HCT116 (cell line): Measurements from ENCODE around the gene PRR35. TPM values are rescaled to one million over a fixed set of nuclear protein-coding genes. Genes with fewer than 3 reads are reported as not detected.

Experiments
- ATAC-seq: fragments of 200-7000 bp; cut with Tn5 transposase; 2 replicates; pipeline ENCODE4 v1.9.1; 2020; ENCODE audit warnings: mild to moderate bottlenecking, moderate library complexity
- BruUV-seq: library from RNA; stranded (reverse); fragments of 400-500 nt; replicated peaks from 2 replicates; lab custom pipeline; 2021; lab: Mats Ljungman, UMichigan
- CTCF ChIA-PET: fragments of 300-600 bp; sonication (Branson Sonifier 250); formaldehyde crosslinking; loops from one replicate; lab custom pipeline; 2021; ENCODE audit warnings: antibody characterized with exemption; lab: Charles Lee
- POLR2A ChIA-PET: fragments of 300-600, 350-600 bp; sonication (Branson Sonifier 250); formaldehyde crosslinking; loops from one replicate; lab custom pipeline; 2021; ENCODE audit warnings: antibody characterized with exemption; lab: Charles Lee
- RAD21 ChIA-PET, 2 experiments: fragments of 300-600 bp; sonication (Branson Sonifier 250); formaldehyde crosslinking; loops; one replicate each; lab custom pipeline; 2023; ENCODE audit warnings: low total read pairs in 2 of 2; ENCODE audit not compliant: uncharacterized antibody in 2 of 2, unreplicated experiment in 2 of 2, low non-redundant PET in 1 of 2; lab: Charles Lee
- DNase-seq: peaks from one replicate; pipeline ENCODE4 v3.0.0-alpha.2; 2010; ENCODE audit warnings: low read depth, low spot score
- H2AFZ ChIP-seq: fragments of 200-600 bp; shearing (Covaris generic), sonication (generic); 2 replicates; pipeline ENCODE4 v1.6.1; 2017; ENCODE audit warnings: low read depth, mixed run types, mixed read lengths, antibody characterized with exemption, low read length; ENCODE audit not compliant: poor library complexity, severe bottlenecking
- H3K27ac ChIP-seq: 2 replicates; pipeline ENCODE4 v1.5.1; 2012; ENCODE audit warnings: low read depth, low read length
- H3K27me3 ChIP-seq: fragments of 200-600 bp; sonication (generic); 2 replicates; pipeline ENCODE4 v1.6.1; 2016; ENCODE audit warnings: mixed run types, low read length, mixed read lengths; ENCODE audit not compliant: insufficient read depth
- H3K36me3 ChIP-seq, 2 experiments: fragments of 200-500 bp in 1 of 2; fragments of 200-600 bp in 1 of 2; sonication (Bioruptor generic) in 1 of 2; sonication (generic) in 1 of 2; 2 replicates each; pipeline versions ENCODE4 v1.5.1 to v1.6.1; 2014 to 2016; ENCODE audit warnings: low read length in 2 of 2, inconsistent platforms in 1 of 2, mixed read lengths in 1 of 2, mixed run types in 1 of 2; ENCODE audit not compliant: insufficient read depth in 2 of 2, control insufficient read depth in 1 of 2
- H3K4me1 ChIP-seq, 2 experiments: fragments of 200-600 bp in 1 of 2; sonication (generic) in 1 of 2; 2 replicates each; pipeline versions ENCODE4 v1.5.1 to v1.6.1; 2012 to 2017; ENCODE audit warnings: low read length in 2 of 2, inconsistent platforms in 1 of 2, mild to moderate bottlenecking in 1 of 2, mixed read lengths in 1 of 2, mixed run types in 1 of 2, moderate library complexity in 1 of 2; ENCODE audit not compliant: insufficient read depth in 2 of 2, control insufficient read depth in 1 of 2
- H3K4me2 ChIP-seq: fragments of 200-600 bp; sonication (generic); 2 replicates; pipeline ENCODE4 v1.6.1; 2017; ENCODE audit warnings: mixed run types, low read length, mixed read lengths
- H3K4me3 ChIP-seq, 2 experiments: fragments of 200-600 bp in 1 of 2; sonication (generic) in 1 of 2; replicated peaks in 1 of 2; 2 replicates each; pipeline ENCODE4 v1.5.1; 2011 to 2016; ENCODE audit warnings: low read length in 2 of 2, control low read depth in 1 of 2, low read depth in 1 of 2, mild to moderate bottlenecking in 1 of 2, mixed read lengths in 1 of 2, mixed run types in 1 of 2
- H3K79me2 ChIP-seq: fragments of 200-600 bp; sonication (generic); 2 replicates; pipeline ENCODE4 v1.6.1; 2017; ENCODE audit warnings: mild to moderate bottlenecking, mixed run types, low read length, moderate library complexity, mixed read lengths; ENCODE audit not compliant: insufficient read depth
- H3K9ac ChIP-seq: fragments of 200-600 bp; sonication (generic); 2 replicates; pipeline ENCODE4 v1.6.1; 2016; ENCODE audit warnings: low read length, mixed read lengths
- H3K9me2 ChIP-seq: fragments of 200-600 bp; sonication (generic), shearing (Covaris generic); 2 replicates; pipeline ENCODE4 v1.6.1; 2017; ENCODE audit warnings: mixed run types, mild to moderate bottlenecking, moderate library complexity; ENCODE audit not compliant: insufficient read depth
- H3K9me3 ChIP-seq, 2 experiments: fragments of 200-500 bp in 1 of 2; fragments of 200-600 bp in 1 of 2; sonication (Bioruptor generic) in 1 of 2; sonication (generic) in 1 of 2; 2 replicates each; pipeline ENCODE4 v1.6.1; 2014 to 2017; ENCODE audit warnings: low read length in 2 of 2, mixed read lengths in 2 of 2, inconsistent platforms in 1 of 2, low read depth in 1 of 2, mild to moderate bottlenecking in 1 of 2, mixed run types in 1 of 2, moderate library complexity in 1 of 2; ENCODE audit not compliant: control insufficient read depth in 1 of 2, insufficient read depth in 1 of 2
- H4K20me1 ChIP-seq: fragments of 200-600 bp; sonication (generic), shearing (Covaris generic); 2 replicates; pipeline ENCODE4 v1.6.1; 2017; ENCODE audit warnings: mixed run types, mild to moderate bottlenecking, moderate library complexity; ENCODE audit not compliant: insufficient read depth
- ATF3 ChIP-seq: IDR thresholded peaks from 2 replicates; pipeline ENCODE4 v1.6.1; 2012
- CTCF ChIP-seq, 3 experiments: fragments of 200-600 bp in 1 of 3; sonication (generic) in 1 of 3; IDR thresholded peaks in 2 of 3; conservative IDR thresholded peaks in 1 of 3; 2 replicates each; pipeline ENCODE4 v1.5.1; 2012 to 2017; ENCODE audit warnings: low read depth in 2 of 3, low read length in 2 of 3, antibody characterized with exemption in 1 of 3, borderline replicate concordance in 1 of 3, control low read depth in 1 of 3, mild to moderate bottlenecking in 1 of 3, mixed read lengths in 1 of 3, mixed run types in 1 of 3, moderate library complexity in 1 of 3; ENCODE audit not compliant: insufficient read depth in 1 of 3
- FOSL1 ChIP-seq: IDR thresholded peaks from 2 replicates; pipeline ENCODE4 v1.6.1; 2012; ENCODE audit warnings: low read depth
- MAX ChIP-seq: IDR thresholded peaks from 2 replicates; pipeline ENCODE4 v1.6.1; 2012
- SIN3A ChIP-seq: IDR thresholded peaks from 2 replicates; pipeline ENCODE4 v1.6.1; 2012; ENCODE audit warnings: low read depth
- SRF ChIP-seq: IDR thresholded peaks from 2 replicates; pipeline ENCODE4 v1.6.1; 2012; ENCODE audit warnings: low read depth
- TCF7L2 ChIP-seq: IDR thresholded peaks from 2 replicates; pipeline ENCODE4 v1.7.0; 2011; ENCODE audit warnings: borderline replicate concordance, inconsistent platforms; ENCODE audit not compliant: insufficient read depth, insufficient read length; ENCODE audit errors: extremely low read depth
- YY1 ChIP-seq: IDR thresholded peaks from 2 replicates; pipeline ENCODE4 v1.6.1; 2011; ENCODE audit warnings: low read length, low read depth, moderate library complexity, mild to moderate bottlenecking; ENCODE audit not compliant: insufficient replicate concordance; ENCODE audit errors: extremely low read depth
- ZBTB33 ChIP-seq: IDR thresholded peaks from 2 replicates; pipeline ENCODE4 v1.6.1; 2011; ENCODE audit warnings: mild to moderate bottlenecking, low read length, moderate library complexity; ENCODE audit not compliant: insufficient replicate concordance; ENCODE audit errors: extremely low read depth
- intact Hi-C: fragments of 100-400 bp; cut with micrococcal nuclease; formaldehyde crosslinking; loops from 2 replicates; pipeline ENCODE4 v1.10.0; 2022
- total RNA-seq: library from RNA; stranded (reverse); gene quantifications from one replicate; pipeline ENCODE4 v1.2.1, GENCODE V29; 2021; ENCODE audit not compliant: unreplicated experiment

PRR35 gene
- total RNA-seq, 1 experiment from 2014 or later: not detected

GRCh38 chr16:583470-583814 lies 23.2 kb downstream of the PRR35 start (continued):
- TF ChIP-seq ZBTB33: no peak
- TF ChIP-seq ATF3: no peak
- TF ChIP-seq, all 23 proteins: peak for 0

- CTCF ChIA-PET: no interaction called here
- no peaks in the 10 kb centered on the region for H3K9me2 ChIP-seq
- intact Hi-C loops: no loop called here
- no peak overlapping the region for H3K27ac ChIP-seq
- no peak overlapping the region for H3K9ac ChIP-seq
- POLR2A ChIA-PET: no interaction called here
- H3K27me3 ChIP-seq: no peaks in the 10 kb centered on the region
- H3K79me2 ChIP-seq: peaks cover 12% of the 10 kb centered on the region; the same call in 1 of the 2 replicates
- peaks cover 2 to 12% of the 10 kb centered on the region in 2 experiments; a peak in 2 of 4 replicates for H3K4me1 ChIP-seq
- no peaks in the 10 kb centered on the region for H4K20me1 ChIP-seq
- H3K36me3 ChIP-seq: no peaks in the 10 kb centered on the region
- no peaks in the 10 kb centered on the region for H3K9me3 ChIP-seq
- no peak overlapping the region for H3K4me2 ChIP-seq
- no peak for TF ChIP-seq TCF7L2
- no peak for TF ChIP-seq CTCF (IDR thresholded peaks at IDR 0.05 in 2 of 3, conservative IDR thresholded peaks at IDR 0.05 in 1 of 3; ENCODE audit: borderline replicate concordance in 1 of 3, insufficient read depth in 1 of 3, low read depth in 2 of 3, low read length in 2 of 3)
- no peak for TF ChIP-seq YY1
- TF ChIP-seq SIN3A: no peak
- TF ChIP-seq MAX: no peak
- TF ChIP-seq SRF: no peak
- TF ChIP-seq ATF3: no peak
- TF ChIP-seq FOSL1: no peak
- TF ChIP-seq, all 23 proteins: peak for 0
- RAD21 ChIA-PET: no interaction called here
- BruUV-seq: no TSS peak
- DNase-seq (no peak), ATAC-seq (no peak)
- no peak overlapping the region for H2AFZ ChIP-seq
- no peak overlapping the region for H3K4me3 ChIP-seq
These were observed 23.8 kb downstream of the PRR35 start for GRCh38 chr16:583815-584591.
